Stimulated activated CD4-positive, alpha-beta T cell treated with anti-CD3 and anti-CD28 coated beads, Interleukin-12 subunit alpha, Interleukin-12 subunit beta, amount 100 ng/mL, for 4 hours (primary cell): Measurements from ENCODE around the gene SUPT4H1.
"Not testable (repeated sequence)": the region's sequence is repeated elsewhere in the genome, so short reads cannot be mapped to it uniquely, and the experiment has no call there.

Experiments
- DNase-seq: peaks from one replicate; pipeline ENCODE4 v3.0.0-alpha.2; 2020

The SUPT4H1 gene

GRCh38 chr17:58362368-58363014, 10.5 kb upstream of the SUPT4H1 start:
- DNase-seq = no peak

DNA sequence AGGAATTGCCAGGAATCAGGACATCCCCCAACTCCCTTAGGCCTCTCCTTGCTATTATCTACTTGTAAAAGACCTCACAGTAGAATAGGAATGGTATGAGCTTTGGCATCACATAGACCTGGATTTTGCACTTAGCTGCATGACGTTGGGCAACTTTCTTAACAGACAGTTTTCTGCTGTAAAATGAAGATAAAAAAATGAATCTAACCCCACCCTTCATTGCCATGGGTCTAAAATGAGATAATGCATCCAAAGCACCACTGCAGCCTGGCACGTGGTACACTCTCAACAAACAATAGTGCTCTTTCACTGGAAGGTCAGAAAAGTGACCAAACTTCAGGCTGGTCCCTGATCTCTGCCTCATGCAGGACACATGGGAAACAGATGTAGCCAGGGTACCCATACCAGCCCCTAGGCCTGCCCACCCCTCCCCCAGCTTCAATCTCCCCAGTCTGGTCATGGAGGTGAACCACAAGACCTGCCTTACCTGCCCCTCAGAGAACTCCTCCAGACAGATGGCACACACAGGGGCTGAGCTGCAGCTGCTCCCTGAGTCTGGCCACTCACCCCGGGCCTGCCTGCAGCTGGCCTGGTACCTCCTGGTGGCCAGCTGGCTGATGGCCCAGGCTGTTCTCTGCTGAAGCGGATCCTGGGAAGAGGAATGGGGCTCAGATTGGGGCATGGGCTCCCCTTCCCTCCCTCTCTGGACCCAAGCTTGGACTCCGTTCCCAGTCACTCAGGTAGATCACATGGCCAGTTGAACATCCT, 8.5 kb upstream of the SUPT4H1 start:
- no peak for DNase-seq

GRCh38 chr17:58358408-58359172, 6.6 kb upstream of the SUPT4H1 start:
- DNase-seq = no peak

GRCh38 chr17:58357312-58358297, 5.6 kb upstream of the SUPT4H1 start:
- DNase-seq = no peak

DNA sequence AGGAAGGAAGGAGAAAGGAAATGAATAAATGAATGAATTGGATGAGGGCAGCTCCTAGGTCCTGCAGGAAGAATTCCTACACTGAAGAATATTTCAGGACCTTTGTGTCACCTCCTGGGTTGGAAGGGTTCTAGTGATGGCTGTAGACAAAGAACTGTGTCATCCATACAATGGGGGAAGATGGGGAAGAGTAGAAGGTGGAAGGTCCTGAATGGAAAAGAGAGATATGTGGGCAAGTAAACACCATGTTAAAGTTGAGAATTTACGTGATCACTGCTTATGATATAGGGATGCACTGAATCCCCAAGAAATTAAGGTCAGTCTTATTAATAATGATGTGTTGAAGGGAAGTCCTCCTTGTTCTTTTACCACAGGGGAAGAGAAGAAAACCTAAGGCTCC, 4.2 kb upstream of the SUPT4H1 start:
- no peak for DNase-seq

DNA sequence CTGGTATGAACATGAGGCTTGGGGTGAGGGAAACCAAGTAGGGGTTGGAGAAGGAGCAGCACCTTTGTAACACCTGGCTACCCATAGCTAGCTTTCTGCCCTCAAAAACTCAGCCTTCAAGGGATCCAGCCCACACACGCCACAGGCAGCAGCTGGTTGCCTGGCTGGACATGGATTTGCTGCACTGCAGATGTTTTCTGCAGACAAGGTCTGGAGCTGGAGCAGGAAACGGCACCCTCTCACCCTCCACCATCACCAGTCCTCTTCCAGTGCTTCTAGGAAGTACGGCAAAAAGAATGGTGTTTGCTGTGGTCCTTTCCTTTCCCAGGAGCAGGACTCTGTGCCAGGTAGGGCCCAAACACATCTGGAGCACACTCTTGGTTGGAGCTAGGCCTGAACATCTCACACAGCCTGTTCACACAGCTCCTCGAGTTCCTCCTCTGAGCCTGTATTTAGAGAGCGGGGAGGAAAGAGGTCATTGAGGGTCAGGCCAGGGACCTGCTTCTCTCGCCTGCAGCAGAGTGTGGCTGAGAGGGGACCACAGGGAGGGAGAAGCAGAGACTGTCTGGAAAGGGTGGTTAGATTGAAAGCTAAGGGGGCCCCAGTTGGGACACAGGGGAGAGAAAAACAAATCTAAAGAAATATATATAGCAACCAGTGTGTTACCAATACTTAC, 2.7 kb upstream of the SUPT4H1 start:
- DNase-seq = no peak

DNA sequence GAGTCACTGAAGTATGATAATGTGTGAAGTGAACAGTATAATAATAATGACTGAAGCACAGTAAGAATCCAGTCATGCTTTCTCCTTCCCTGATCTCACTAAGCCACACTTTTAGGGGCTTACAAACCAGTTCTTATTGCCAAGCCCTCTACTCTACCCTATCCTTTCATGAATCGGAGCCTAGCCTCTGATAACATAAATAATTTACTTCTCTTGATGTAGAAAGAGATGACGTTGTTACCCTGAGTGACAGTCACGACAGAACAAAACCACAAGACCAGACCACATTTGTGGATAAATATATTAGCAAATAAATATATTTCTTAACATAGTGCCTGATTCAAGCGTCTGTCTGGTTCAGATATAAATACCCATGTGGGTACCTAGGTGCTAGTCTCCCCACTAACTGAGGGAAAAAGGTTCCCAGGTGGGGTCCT, 1.4 kb upstream of the SUPT4H1 start:
- no peak for DNase-seq

DNA sequence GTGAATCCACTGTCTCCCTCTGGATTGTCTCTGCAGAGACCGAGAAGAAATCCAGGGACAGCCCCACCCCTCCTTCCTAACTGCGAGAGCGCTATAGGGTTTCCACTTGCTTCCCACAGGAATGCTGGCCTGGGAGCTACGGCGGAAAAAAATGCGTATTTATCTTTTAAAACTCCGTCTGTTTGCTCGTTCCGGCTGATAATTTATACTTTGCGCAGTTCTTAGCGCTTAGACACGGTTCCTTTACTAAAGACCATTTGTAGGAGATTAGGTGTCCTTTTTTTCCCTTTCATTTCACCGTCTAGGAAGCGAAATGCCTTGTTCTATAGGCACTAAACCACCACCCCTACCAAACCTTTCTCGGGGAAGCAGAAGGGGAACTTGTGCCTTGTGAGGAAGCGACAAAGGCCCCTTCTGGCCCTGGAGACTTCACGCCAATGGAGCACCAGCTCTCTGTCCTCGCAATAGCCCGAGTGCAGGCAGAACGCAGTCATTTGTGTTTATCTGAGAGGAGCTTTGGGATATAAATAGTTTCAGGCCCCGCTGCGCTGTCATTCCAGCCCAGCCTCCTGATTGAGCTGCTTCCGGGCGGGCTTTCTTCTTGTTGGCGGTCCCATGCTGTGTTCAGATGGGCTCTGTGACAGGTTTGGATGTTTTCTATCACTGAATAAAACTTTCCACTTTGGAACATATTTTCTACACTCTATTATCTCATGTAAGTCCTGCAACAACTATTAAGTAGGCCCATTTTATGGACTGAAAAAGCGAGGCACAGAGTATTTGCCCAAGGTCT, 791 bp upstream of the SUPT4H1 start:
- DNase-seq = no peak

- DNase-seq = no peak
Measured at GRCh38 chr17:58351182-58351581, 819 bp downstream of the SUPT4H1 start.

- no peak for DNase-seq
Measured at GRCh38 chr17:58348038-58348437, 4.0 kb downstream of the SUPT4H1 start.

GRCh38 chr17:58345500-58345899, 6.5 kb downstream of the SUPT4H1 start:
- DNase-seq = no peak

- peak; percentile 53 for DNase-seq
Measured at GRCh38 chr17:58344791-58345157, 7.2 kb downstream of the SUPT4H1 start.

- DNase-seq = peak; percentile 77
Measured at GRCh38 chr17:58344047-58344790, 7.8 kb downstream of the SUPT4H1 start.

GRCh38 chr17:58343131-58343530, 8.9 kb downstream of the SUPT4H1 start:
- no peak for DNase-seq

DNA sequence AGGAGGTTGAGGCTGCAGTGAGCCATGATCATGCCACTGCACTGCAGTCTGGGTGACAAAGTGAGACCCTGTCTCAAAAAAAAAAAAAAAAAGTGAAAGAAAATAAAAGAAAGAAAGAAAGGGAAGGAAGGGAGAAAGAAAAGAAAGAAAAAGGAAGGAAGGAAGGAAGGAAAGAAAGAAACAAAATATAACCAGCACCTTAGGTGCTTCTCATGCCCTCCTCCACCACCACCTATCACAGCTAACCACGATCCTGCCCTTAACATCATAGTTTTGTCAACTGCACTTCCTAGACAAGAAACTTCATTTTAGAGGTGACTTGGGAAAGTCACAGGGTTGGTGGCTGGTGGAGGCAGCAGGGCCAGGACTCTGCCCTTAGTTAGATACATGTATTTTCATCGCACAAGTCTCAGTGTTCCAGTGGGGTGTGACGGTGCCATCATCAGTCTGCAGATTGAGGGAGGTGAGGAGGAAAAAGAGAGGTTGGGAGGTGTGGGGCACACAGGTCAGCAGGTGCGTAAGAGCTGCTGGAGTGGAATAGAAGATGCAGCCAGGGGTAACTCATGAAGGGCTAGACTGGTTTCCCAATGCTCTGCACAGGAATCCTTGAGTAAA, 10.0 kb downstream of the SUPT4H1 start:
- no peak for DNase-seq

DNA sequence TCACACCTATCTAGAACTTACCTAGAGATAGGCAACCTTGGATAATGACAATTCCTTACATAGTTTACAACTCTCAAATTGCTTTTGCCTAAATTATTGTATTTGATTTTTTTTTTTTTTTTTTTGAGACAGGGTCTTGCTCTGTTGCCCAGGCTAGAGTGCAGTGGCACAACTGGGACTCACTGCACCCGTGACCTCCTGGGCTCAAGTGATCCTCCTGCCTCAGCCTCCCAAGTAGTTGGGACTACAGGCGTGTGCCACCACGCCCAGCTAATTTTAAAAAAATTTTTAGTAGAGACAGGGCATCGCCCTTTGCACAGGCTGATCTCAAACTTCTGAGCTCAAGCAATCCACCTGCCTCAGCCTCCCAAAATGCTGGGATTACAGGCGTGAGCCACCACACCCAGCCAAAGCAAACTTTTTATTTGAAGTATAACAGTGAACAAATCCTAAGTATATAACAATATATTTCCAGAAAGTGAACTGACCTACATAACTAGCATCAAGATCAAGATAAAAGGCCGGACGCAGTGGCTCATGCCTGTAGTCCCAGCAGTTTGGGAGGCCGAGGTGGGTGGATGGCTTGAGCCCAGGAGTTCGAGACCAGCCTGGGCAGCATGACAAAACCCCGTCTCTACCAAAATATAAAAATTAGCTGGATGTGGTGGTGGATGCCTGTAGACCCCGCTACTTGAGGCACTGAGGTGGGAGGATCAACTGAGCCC, 10.7 kb downstream of the SUPT4H1 start:
- DNase-seq = not testable (repeated sequence)

GRCh38 chr17:58340405-58340876, 11.6 kb downstream of the SUPT4H1 start:
- DNase-seq = no peak

GRCh38 chr17:58339755-58340404, 12.1 kb downstream of the SUPT4H1 start:
- no peak for DNase-seq
